Epithelial cell of esophagus (primary cell): ENCODE data around the gene DNMT3B.
A peak's percentile ranks its signal among the peaks of the same experiment; 100 is the strongest.

Experiments
- DNase-seq: peaks from one replicate; pipeline ENCODE4 v3.0.0; 2010; ENCODE audit warnings: low read depth
- H3K4me3 ChIP-seq: 2 replicates; pipeline ENCODE4 v1.5.1; 2011; ENCODE audit warnings: mild to moderate bottlenecking, low read length, control low read depth
- CTCF ChIP-seq: IDR thresholded peaks from 2 replicates; pipeline ENCODE4 v1.5.1; 2011; ENCODE audit warnings: low read depth, mild to moderate bottlenecking, low read length, control low read depth, inconsistent platforms; ENCODE audit not compliant: insufficient read depth; ENCODE audit errors: missing control alignments

The DNMT3B gene

GRCh38 chr20:32841174-32841573 is 79.0 kb downstream of the DNMT3B start:
- no peak for DNase-seq
- no peak for TF ChIP-seq CTCF
- no peak overlapping the region for H3K4me3 ChIP-seq

- no peak for DNase-seq
- H3K4me3 ChIP-seq: no peak overlapping the region
- no peak for TF ChIP-seq CTCF
These were observed 79.4 kb downstream of the DNMT3B start for GRCh38 chr20:32841632-32842031.

- no peak for DNase-seq
- no peak for TF ChIP-seq CTCF
- H3K4me3 ChIP-seq: no peak overlapping the region
These were observed 80.7 kb downstream of the DNMT3B start for GRCh38 chr20:32842688-32843524.

- no peak for TF ChIP-seq CTCF
- no peak overlapping the region for H3K4me3 ChIP-seq
- DNase-seq: peak; percentile 50
These were observed 83.6 kb downstream of the DNMT3B start for GRCh38 chr20:32845786-32846185.

DNA sequence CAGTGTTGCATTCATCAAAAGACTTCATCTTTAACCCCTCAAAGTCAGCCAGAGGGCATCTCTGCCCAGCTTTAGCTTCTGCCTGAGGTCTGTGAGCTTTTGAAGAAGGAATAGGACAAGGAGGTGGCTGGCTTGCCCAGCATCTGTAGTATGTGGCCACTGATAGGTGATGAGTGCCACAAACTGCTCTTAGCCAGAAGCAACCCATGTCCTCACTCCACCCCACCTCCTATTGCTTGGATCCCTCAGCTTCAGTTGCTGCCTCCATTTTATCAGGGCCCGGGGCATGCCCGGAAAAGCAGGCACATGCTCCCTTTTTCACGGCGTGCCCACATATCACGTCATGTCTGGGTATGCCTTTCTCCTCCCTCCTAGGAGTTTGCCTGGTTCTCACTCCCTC is 84.7 kb downstream of the DNMT3B start:
- no peak for DNase-seq
- H3K4me3 ChIP-seq: no peak overlapping the region
- TF ChIP-seq CTCF: no peak

- TF ChIP-seq CTCF: no peak
- no peak overlapping the region for H3K4me3 ChIP-seq
- no peak for DNase-seq
These were observed 85.8 kb downstream of the DNMT3B start for GRCh38 chr20:32847964-32848363.

DNA sequence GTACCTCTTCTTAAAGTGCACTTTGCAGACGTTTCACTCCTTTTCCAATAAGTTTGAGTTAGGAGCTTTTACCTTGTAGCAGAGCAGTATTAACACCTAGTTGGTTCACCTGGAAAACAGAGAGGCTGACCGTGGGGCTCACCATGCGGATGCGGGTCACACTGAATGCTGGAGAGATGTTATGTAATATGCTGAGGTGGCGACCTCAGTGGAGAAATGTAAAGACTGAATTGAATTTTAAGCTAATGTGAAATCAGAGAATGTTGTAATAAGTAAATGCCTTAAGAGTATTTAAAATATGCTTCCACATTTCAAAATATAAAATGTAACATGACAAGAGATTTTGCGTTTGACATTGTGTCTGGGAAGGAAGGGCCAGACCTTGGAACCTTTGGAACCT is 86.7 kb downstream of the DNMT3B start:
- H3K4me3 ChIP-seq: no peak overlapping the region
- no peak for DNase-seq
- TF ChIP-seq CTCF: no peak
